NOMO-1 (cell line): ENCODE data around the gene GINS3.

Experiments
- DNase-seq, 2 experiments: peaks; one replicate each; lab custom pipeline; 2025; ENCODE audit not compliant: unreplicated experiment in 2 of 2; lab: John Stamatoyannopoulos, UW

Gene GINS3

DNA sequence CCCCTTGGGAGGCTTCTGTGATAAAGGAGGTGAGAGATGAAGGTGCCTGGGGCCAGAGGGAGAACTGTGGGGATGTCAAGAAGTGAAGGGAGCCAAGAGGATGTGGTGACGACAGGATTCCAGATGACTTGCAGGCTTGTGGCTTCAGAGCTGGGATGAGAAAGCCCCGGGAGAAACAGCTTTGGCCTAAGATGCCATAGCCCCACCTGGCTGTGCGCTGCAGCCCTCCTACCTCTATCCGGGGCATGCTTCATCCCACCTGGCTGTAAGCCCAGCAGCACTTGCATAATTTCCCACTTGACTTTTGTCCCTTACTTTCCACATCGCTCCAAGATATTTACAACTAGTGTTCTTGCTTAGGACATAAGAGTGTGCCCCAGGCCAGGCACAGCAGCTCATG, 29.3 kb downstream of the GINS3 start:
- no peak for DNase-seq

DNA sequence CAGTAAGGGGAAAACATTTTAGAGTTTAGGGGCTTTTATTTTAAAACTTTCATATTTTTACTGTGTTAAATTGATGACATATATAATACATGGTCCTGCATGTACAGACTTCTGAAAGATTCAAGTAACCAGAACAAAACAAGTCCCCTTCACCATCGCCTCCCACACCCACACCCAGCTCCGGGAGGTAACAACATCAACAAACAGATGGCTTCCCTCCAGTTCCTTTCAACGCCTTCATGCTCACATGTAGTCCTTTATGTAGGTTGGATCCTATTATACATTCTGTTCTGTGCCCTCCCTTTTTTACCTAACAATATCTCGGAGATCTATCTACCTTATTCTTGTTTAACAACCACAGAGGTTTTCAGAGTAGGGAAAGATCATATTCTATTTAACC, 30.5 kb downstream of the GINS3 start:
- no peak for DNase-seq

GRCh38 chr16:58425245-58425644, 33.0 kb downstream of the GINS3 start:
- no peak for DNase-seq

DNA sequence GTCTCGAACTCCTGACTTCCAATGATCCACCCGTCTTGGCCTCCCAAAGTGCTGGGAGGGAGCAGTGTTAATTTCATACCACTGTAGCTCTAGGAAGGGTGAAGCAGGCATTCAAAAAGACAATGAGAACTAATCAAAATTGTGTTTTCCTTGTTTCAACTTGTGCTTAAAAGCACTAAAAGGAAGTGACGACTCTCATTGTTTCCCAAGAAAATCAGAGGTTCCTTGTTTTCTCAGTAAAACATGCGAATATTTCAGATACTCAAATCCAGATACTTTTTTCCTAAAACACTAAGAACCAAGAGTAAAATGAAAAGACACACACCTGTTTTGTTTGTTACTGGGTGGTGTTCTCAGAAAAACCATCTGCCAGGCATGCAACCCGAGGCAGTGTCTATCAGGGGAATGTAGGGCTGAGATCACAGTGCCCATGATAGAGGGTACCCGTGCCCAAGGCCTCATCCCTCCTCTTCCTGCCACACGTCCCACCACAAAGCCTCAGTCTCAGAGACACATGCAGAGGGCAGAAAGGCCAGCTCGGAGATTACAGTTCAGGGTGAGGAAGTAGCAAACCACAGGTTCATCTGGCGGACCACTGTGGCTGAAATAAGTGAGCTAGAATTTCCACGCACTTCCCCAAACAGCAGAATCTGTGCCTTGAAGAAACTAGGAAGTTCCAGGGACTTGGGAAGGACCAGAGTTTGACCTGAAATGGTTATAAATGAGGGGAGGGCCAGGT, 33.7 kb downstream of the GINS3 start:
- DNase-seq = peak; percentile 86 to 98

DNA sequence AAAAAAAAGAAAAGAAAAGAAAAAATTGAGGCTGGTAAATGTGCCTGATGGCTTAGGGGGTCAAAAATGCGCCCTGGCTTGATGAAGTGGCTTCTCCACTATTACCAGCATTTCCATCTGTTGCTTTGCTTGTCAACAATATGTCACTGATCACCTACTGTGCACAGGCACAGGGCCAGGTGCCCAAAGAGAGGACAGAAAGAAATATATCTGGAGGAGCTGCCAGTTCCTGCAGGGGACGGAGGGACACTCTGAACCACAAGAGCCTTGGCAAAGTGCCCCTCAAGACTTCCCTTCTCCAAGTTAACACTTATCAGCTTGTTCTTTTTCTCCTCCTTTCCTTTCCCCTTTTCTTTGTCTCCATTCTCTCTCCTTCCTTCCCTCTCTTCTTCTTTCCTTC, 34.7 kb downstream of the GINS3 start:
- DNase-seq = no peak

- no peak for DNase-seq
Observed at GRCh38 chr16:58428621-58429542, 36.6 kb downstream of the GINS3 start.

DNA sequence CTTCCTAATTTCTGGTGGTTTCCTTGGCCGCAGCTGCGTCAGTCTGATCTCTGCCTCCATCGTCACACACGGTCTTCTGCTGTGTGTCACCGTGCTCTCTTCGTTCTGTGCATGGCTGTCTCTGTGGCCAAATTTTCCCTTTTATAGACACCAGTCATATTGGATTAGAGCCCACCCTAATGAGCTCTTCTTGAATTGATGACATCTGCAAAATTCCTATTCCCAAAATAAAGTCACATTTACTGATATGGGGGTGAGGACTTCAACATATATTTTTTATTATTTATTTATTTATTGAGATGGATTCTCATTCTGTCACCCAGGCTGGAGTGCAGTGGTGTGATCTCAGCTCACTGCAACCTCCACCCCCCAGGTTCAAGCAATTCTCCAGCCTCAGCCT, 38.4 kb downstream of the GINS3 start:
- no peak for DNase-seq

DNA sequence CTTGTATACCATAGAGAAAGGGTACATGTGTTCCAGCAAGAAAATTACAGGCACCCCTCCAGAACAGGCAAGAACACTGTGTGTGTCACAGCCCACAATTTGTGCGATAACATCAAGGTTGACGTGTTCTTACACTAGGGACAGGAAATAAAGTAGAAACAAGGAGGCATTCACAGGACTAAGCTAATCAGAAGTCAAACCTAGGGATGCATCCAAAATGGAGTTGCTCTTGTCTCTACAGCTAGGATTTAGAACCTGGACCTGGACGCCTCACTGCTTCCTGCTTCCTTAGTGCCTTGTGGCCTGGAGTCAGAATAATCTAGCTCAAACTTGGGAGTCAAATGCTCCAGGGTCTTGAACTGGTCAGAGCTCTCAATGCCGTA, 41.3 kb downstream of the GINS3 start:
- DNase-seq = no peak

DNA sequence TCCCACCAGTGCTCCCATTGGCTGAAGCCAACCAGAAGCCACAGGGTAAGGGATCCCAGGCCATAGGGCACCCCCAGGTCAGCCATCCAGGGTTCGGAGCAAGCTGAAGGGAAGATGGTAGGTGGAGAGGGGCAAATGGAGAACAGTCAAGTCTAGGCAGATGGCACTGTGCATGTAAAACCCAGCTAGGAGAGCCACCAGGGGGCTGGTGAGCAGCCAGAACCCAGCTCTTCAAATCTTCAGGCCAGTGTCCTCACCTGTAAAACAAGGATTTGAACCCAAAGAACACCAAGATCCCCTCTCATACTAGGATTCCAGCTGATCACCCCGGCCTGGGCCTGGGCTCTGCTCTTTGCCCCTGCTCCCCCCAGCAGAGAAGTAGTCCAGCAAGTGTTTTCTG, 43.5 kb downstream of the GINS3 start:
- no peak for DNase-seq

DNA sequence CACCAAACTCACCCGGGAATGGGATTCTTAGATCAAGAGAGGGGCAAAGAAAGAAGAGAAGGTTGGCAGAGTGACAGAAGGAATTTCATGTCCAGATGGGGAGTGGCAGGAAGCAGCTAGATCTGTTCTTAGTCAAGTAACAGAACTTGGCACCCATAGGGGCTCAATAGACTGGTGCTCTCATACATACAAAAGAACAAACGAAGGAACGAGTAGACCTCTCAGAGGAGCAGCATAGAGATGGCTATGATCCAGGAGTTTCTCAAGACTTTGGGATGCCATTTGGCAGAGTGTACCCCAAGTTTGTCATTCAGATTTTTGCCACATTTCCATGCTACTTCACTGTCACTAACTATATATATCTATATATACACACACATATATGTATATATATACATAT, 47.9 kb downstream of the GINS3 start:
- no peak for DNase-seq

DNA sequence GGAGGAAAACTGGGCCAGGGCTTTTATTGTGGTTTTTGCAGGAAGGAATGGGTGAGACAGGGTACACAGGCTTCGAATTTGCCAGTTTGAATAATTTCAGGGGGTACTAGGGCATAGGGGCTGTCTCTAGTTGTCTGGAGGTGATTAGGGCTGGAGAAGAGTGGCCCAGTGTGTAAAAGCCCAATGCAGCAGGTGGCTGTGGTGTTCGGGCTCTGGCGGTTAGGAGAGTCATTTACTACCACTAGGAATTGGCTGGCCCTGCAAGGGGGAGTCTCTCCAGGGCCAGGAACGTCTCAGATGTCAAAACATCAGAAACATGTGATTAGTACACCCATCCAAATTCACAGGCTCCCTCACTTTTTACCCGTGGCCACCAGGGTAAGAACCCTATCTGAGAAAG, 50.3 kb downstream of the GINS3 start:
- DNase-seq = no peak

DNA sequence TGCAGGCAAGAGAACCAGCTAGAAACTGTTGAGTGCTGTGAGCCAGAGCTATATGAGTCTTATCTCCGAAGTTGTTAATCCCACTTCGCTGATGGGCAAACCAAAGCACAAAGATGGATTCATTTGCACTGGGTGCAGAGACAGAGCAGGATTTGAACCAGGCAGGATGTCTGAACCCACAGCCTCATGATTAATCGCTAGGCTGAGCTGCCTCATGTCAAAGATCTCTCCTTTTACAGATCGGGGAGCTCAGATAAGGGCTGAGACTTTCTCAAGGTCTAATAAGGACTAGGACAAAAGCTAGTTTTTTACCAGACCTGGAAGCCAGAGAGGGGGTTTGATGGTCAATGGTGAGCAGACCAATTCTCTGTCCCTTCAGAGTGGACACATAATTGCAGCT, 51.5 kb downstream of the GINS3 start:
- DNase-seq = no peak

GRCh38 chr16:58444265-58444664, 52.0 kb downstream of the GINS3 start:
- DNase-seq = no peak

- no peak for DNase-seq
Observed at GRCh38 chr16:58448890-58449289, 56.6 kb downstream of the GINS3 start.

- DNase-seq = no peak
Observed at GRCh38 chr16:58449306-58449705, 57.0 kb downstream of the GINS3 start.

DNA sequence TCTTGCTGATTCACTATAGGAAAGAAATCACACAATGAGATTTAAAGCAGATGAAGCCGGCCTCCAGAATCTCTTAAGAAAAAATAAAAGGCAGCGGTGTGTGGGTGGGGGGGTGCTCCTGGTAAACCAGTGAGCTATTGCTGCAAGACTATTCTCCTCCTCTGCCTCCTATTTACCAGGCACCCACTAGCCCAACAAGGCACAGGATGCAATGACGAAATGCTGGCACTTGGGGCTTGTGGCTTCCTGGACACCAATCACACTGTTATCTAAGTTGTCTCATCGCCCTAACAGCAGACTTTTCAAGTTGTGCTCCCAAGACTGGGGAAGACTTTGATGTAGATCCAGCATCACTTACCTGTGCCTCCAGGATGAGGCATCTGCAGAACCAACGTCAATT, 57.5 kb downstream of the GINS3 start:
- DNase-seq = no peak

DNA sequence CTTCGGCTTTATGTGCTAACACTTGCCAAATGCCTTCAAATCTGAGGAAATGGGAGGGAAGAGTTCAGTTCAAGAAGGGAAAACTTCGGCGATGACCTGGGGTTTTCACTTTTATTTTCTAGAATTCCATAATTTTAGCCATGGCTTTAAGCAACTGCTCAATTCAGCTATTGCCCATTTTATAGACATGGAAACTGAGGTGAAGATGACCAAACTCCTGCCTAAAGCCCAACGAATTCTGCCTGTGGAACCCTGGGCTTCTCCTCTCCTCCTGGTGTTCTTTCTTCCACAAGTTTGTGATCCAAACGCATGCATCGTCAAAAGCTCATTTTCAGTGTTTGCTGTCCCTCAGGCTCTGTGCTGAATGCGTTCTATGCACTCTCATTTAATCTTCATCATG, 58.3 kb downstream of the GINS3 start:
- DNase-seq = no peak

DNA sequence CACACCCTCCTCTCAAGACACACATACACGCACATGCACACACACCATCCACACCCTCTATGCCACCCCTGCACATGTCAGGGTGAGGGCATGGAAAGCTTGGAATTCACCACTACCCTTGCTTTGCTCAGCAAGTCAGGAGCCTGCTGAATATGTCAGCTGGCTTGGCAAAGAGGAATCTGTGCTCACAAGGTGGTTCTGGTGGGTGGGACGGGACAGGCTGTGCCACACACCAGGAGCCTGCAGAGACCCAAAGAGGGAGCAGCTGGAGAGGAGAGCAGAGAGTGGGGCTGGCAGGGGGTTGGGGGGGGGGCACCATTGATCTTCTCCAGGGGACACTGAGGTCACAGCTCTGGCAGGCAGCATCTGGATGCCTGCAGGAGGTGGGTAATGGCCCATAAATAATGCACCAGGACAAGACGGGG, 59.0 kb downstream of the GINS3 start:
- no peak for DNase-seq

DNA sequence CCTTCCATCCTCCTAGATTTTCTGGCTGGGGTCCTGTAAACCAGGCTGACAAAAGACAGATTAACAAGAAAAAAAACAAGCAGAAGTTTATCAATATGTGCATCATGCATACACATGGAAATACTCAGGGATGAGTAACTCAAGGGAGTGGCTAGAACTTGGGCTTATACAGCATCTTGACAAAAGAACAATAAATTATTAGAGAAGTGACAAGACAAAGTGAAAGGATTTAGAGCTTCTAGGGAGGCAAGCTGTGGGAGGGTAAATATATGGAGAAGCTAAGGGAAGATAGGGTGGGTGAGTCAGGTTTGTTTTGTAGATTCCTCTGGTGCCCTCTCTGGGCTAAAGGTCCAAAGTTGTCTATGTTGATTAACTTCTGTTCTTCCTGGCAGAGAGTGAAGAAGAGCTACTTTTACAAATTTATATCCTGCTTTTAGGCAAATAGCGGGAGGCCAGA, 59.7 kb downstream of the GINS3 start:
- DNase-seq = no peak

GRCh38 chr16:58452640-58453039, 60.4 kb downstream of the GINS3 start:
- DNase-seq = no peak

- DNase-seq = no peak
Observed at GRCh38 chr16:58454178-58454577, 61.9 kb downstream of the GINS3 start.

DNA sequence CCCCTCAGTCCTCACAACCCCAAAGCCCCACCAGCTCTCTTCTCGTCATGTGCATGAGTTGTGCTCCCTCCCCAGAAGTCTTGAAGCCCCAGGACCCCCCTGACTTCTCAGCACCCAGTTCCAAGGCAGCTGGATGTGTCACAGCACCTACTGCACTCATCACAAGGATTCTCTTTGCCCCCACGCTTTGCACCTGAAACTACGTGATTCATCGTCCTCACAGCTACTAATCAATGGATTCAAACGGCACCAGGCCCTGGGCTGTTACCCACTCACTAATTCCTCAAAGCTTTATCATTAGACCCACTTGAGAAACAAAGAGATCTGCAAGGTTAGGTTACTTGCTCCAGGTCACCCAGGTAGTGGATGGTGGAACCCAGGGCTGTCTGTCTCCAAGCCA, 62.6 kb downstream of the GINS3 start:
- DNase-seq = no peak
